Esophagus squamous epithelium (tissue), 5 donors: ENCODE results near the gene NSMF. TPM values are rescaled to one million over a fixed set of nuclear protein-coding genes. Genes with fewer than 3 reads are reported as not detected.

Source experiments
- DNase-seq: peaks from one replicate; lab custom pipeline; 2025; lab: John Stamatoyannopoulos, UW
- H3K27ac ChIP-seq, 4 donors: fragments of 200-600 bp; sonication (generic); one replicate each; pipeline ENCODE4 v1.5.1; 2016 to 2019; ENCODE audit warnings: mild to moderate bottlenecking in 1 of 4
- H3K27me3 ChIP-seq, 4 donors: fragments of 200-600 bp; sonication (generic); 1 replicate in 3 of 4; 2 replicates in 1 of 4; pipeline versions ENCODE4 v1.5.1 to v1.6.0; 2017 to 2021; ENCODE audit warnings: antibody characterized with exemption in 1 of 4
- H3K36me3 ChIP-seq, 3 donors: fragments of 200-600 bp; sonication (generic); one replicate each; pipeline ENCODE4 v1.5.1; 2016 to 2019
- H3K4me1 ChIP-seq, 3 donors: fragments of 200-600 bp; sonication (generic); one replicate each; pipeline ENCODE4 v1.5.1; 2017 to 2019
- H3K4me3 ChIP-seq, 4 donors: fragments of 200-600 bp; sonication (generic); 1 replicate in 3 of 4; 2 replicates in 1 of 4; pipeline ENCODE4 v1.5.1; 2016 to 2019; ENCODE audit warnings: mild to moderate bottlenecking in 2 of 4, moderate library complexity in 1 of 4
- H3K9me3 ChIP-seq, 3 donors: fragments of 200-600 bp; sonication (generic); one replicate each; pipeline ENCODE4 v1.5.1; 2016 to 2019
- POLR2A ChIP-seq, 4 donors: fragments of 450-650 bp; IDR thresholded peaks; one replicate each; pipeline ENCODE4 v1.6.1; 2017; ENCODE audit warnings: antibody characterized with exemption in 4 of 4, mild to moderate bottlenecking in 4 of 4, moderate library complexity in 3 of 4
- WGBS, 2 donors: methylation state at CpG; one replicate each; pipeline ENCODE4 v1.1.5; 2018; 5-methylcytosine and 5-hydroxymethylcytosine counted together
- intact Hi-C: fragments of 100-400 bp; cut with DNase I; formaldehyde crosslinking; loops from one replicate; pipeline ENCODE4 v1.15.0; 2022
- total RNA-seq, 4 donors: library from RNA; depleted of rRNA; stranded (reverse); fragments of >200 nt; gene quantifications; one replicate each; pipeline ENCODE4 v1.1.0, GENCODE V29; 2016
- TF ChIP-seq, protein P1 (sequence below), 6 experiments: fragments of 450-650 bp in 4 of 6; fragments of 200-600 bp in 2 of 6; sonication (generic) in 2 of 6; IDR thresholded peaks; one replicate each; pipeline ENCODE4 v1.5.1; 2016 to 2019; ENCODE audit warnings: antibody characterized with exemption in 6 of 6, mild to moderate bottlenecking in 4 of 6, moderate library complexity in 4 of 6
- donor health status: DM: yes; HTN: yes; CAD: no.

NSMF gene
- total RNA-seq, 4 donors from 2014 or later, result 16.2 to 38.1 (median 20.6) TPM

DNA sequence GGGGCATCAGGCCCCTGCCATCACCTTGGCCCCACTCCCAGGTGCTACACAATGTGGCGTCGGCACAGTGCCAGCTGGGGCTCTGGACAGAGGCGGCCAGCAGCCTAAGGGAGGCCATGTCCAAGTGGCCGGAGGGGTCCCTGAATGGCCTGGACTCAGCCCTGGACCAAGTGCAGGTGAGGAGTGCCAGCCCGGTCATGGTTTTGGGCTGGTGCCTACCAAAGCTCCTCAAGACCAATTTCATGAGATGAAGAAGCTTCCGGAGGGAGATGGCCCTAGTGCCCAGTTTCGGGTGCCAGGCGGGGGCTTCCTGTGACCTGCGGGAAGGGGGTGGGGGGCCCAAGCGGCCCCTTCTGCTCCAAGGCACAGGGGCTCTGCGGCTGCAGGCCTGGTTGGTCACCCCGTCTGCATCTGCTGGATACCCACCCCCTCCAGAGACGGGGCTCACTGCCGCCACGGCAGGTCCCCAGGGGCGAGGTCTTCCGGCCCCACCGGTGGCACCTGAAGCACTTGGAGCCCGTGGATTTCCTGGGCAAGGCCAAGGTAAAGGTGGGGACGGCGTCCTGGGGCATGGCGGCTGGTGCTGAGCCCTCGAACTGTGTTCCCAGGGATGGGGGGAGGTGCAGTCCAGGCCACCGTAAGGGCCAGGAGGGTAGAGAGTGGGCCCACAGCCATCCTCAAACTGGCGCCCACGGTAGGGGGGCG is 30.1 kb downstream of the NSMF start:
- Histone ChIP-seq H3K36me3 (no peaks in the 10 kb centered on the region), H3K27ac (no peak overlapping the region), H3K27me3 (peaks cover 0 to 6% (median 0%) of the 10 kb centered on the region in 4 donors), H3K4me3 (no peak overlapping the region), H3K4me1 (peaks cover 7 to 29% (median 7%) of the 10 kb centered on the region in 3 donors), H3K9me3 (no peaks in the 10 kb centered on the region)
- WGBS, 2 donors, result 61% methylated on average over 9 of the region's 27 CpGs; no CpG with 5 or more reads in 1 of the 2 donors
- intact Hi-C loops, result no loop called here
- DNase-seq, result no peak
- TF ChIP-seq, protein P1, sequence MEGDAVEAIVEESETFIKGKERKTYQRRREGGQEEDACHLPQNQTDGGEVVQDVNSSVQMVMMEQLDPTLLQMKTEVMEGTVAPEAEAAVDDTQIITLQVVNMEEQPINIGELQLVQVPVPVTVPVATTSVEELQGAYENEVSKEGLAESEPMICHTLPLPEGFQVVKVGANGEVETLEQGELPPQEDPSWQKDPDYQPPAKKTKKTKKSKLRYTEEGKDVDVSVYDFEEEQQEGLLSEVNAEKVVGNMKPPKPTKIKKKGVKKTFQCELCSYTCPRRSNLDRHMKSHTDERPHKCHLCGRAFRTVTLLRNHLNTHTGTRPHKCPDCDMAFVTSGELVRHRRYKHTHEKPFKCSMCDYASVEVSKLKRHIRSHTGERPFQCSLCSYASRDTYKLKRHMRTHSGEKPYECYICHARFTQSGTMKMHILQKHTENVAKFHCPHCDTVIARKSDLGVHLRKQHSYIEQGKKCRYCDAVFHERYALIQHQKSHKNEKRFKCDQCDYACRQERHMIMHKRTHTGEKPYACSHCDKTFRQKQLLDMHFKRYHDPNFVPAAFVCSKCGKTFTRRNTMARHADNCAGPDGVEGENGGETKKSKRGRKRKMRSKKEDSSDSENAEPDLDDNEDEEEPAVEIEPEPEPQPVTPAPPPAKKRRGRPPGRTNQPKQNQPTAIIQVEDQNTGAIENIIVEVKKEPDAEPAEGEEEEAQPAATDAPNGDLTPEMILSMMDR (IDR thresholded peaks at IDR 0.05), result no peak
- no peak for TF ChIP-seq POLR2A (IDR thresholded peaks at IDR 0.05)

DNA sequence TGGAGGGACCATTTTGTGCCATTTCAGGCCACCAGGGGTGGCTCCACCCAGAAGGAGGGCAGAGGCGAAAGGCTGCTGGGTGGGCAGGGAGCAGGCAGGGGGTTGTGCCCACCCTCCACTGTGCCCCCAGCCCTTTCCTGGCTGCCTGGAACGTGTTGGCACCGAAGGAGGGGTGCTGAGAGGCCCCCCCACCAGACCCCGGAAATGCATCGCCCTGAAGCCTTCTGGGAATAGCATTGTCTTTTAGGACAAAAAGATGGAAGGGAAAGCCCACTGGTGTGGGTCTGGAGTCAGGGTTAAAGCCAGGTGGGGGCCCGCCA is 30.9 kb downstream of the NSMF start:
- Histone ChIP-seq H3K27ac (no peak overlapping the region), H3K36me3 (no peaks in the 10 kb centered on the region), H3K9me3 (no peaks in the 10 kb centered on the region), H3K27me3 (peaks cover 0 to 6% (median 0%) of the 10 kb centered on the region in 4 donors), H3K4me3 (no peak overlapping the region), H3K4me1 (peaks cover 8 to 36% (median 14%) of the 10 kb centered on the region in 3 donors)
- DNase-seq, result no peak
- intact Hi-C loops, result no loop called here
- 60% methylated on average over 1 of the region's 6 CpGs; no CpG with 5 or more reads in 1 of the 2 donors for WGBS, 2 donors
- TF ChIP-seq, protein P1 (IDR thresholded peaks at IDR 0.05), result no peak
- TF ChIP-seq POLR2A (IDR thresholded peaks at IDR 0.05), result no peak

DNA sequence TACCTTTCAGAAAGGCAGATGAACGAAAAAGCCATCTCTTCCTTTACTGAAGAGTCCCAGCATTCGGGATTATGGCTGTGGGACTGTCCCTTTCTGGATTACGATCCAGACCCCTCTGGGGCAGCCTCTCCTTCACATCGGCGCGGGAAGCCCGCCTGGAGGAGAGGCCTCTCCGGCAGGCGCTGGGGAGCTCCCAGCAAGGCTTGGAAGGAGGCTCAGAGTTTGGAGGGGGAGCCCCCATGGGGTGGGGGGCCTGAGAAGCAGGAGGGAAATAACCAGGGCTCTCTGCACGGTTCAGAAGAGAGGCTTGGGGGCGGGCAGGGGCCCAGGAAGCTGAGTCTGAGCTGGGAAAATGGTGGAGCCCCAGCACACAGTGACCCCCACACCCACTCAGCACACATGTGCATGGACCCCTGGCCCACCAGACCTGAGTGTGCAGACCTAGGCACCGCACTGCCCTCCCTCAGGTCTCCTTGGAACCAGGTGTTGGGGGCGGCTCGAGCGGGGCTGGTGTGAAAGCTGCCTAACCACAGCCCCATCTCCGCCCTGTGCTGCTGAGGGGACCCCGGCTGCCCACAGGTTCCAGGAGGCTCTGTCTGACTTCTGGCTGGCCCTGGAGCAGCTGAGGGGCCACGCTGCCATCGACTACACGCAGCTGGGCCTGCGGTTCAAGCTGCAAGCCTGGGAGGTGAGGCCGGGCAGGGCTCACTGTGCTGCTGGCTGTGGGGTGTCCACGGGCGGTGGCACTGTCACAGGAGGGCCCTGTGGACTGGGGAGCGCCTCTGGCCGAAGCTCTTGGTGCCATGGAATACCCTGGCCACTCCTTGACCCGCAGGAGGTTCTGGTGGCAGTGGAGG is 31.5 kb downstream of the NSMF start:
- H3K4me1 ChIP-seq, result peaks cover 8 to 36% (median 15%) of the 10 kb centered on the region in 3 donors
- no peak overlapping the region for H3K27ac ChIP-seq
- H3K9me3 ChIP-seq, result no peaks in the 10 kb centered on the region
- no peak overlapping the region for H3K4me3 ChIP-seq
- DNase-seq, result no peak
- peaks cover 0 to 6% (median 0%) of the 10 kb centered on the region in 4 donors for H3K27me3 ChIP-seq
- intact Hi-C loops, result no loop called here
- no peaks in the 10 kb centered on the region for H3K36me3 ChIP-seq
- 58 to 60% methylated on average over 3 to 4 of the region's 27 CpGs for WGBS, 2 donors
- TF ChIP-seq, protein P1 (IDR thresholded peaks at IDR 0.05), result no peak
- no peak for TF ChIP-seq POLR2A (IDR thresholded peaks at IDR 0.05)

DNA sequence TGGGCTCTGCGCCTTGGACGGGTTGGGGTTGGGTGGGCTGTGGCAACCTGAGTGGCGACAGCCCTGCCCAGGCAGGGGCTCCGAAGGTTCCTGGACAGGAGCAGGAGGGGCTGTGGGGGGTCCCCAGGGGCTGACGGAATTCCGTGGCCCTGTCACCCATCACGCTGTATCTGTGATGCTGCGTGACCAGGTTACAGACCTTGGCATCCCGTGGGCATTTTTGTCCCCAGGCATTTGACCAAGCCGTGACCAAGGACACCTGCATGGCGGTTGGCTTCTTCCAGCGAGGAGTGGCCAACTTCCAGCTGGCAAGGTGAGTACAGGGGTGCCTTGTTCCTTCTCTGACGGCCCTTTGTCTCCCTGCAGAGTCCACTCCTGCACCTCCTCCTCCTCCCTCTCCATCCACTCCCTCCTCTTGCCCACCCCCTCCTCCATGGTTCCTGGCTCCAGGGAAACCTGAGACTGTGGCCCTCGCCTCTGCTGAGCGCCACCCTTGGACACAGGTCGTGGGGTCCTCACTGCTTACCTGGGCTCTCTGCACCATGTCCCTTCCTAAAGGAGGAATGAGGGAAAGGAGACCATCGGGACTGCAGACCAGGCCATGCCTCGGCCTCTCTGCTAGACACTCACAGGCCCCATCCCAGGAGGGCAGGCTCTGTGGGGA is 33.0 kb downstream of the NSMF start:
- H3K4me1 ChIP-seq, result peaks cover 17 to 50% (median 19%) of the 10 kb centered on the region in 3 donors
- H3K9me3 ChIP-seq, result no peaks in the 10 kb centered on the region
- H3K36me3 ChIP-seq, result no peaks in the 10 kb centered on the region
- DNase-seq, result no peak
- no peak for TF ChIP-seq POLR2A (IDR thresholded peaks at IDR 0.05)
- TF ChIP-seq, protein P1 (IDR thresholded peaks at IDR 0.05), result no peak
- WGBS, 2 donors, result 75 to 77% methylated on average over 6 to 15 of the region's 18 CpGs
- H3K27ac ChIP-seq, result no peak overlapping the region
- intact Hi-C loops, result no loop called here
- peaks cover 0 to 6% (median 0%) of the 10 kb centered on the region in 4 donors for H3K27me3 ChIP-seq
- no peak overlapping the region for H3K4me3 ChIP-seq
